Endothelial cell (in vitro differentiated cells): Measurements from ENCODE around the gene CFAP58. TPM values are rescaled to one million over a fixed set of nuclear protein-coding genes. Genes with fewer than 3 reads are reported as not detected.

Source experiments
- DNase-seq: peaks from one replicate; pipeline ENCODE4 v3.0.0; 2021; ENCODE audit warnings: low spot score
- H3K27ac Mint-ChIP-seq: one replicate; pipeline ENCODE4 v1.8.0; 2021; ENCODE audit warnings: mixed read lengths, inconsistent platforms; ENCODE audit not compliant: unreplicated experiment
- H3K27me3 Mint-ChIP-seq: one replicate; pipeline ENCODE4 v1.8.0; 2021; ENCODE audit warnings: mild to moderate bottlenecking, moderate library complexity, mixed read lengths, inconsistent platforms; ENCODE audit not compliant: unreplicated experiment
- H3K36me3 Mint-ChIP-seq: one replicate; pipeline ENCODE4 v1.8.0; 2021; ENCODE audit warnings: mild to moderate bottlenecking, low read depth, mixed read lengths, inconsistent platforms; ENCODE audit not compliant: unreplicated experiment
- H3K4me1 Mint-ChIP-seq: one replicate; pipeline ENCODE4 v1.8.0; 2021; ENCODE audit warnings: mild to moderate bottlenecking, mixed read lengths, inconsistent platforms; ENCODE audit not compliant: unreplicated experiment
- H3K4me3 Mint-ChIP-seq: one replicate; pipeline ENCODE4 v1.8.0; 2021; ENCODE audit warnings: mild to moderate bottlenecking, mixed read lengths, inconsistent platforms; ENCODE audit not compliant: unreplicated experiment
- H3K9me3 Mint-ChIP-seq: one replicate; pipeline ENCODE4 v1.8.0; 2021; ENCODE audit warnings: mixed read lengths, inconsistent platforms; ENCODE audit not compliant: unreplicated experiment
- CTCF ChIP-seq: fragments of 200-600 bp; sonication (generic); IDR thresholded peaks from one replicate; pipeline ENCODE4 v1.5.0; 2021; ENCODE audit warnings: antibody characterized with exemption; ENCODE audit not compliant: unreplicated experiment
- total RNA-seq: library from RNA; stranded (reverse); fragmentation: NEBNext Ultra II Directional; extraction: Animal tissue kit (Norgen Biotek cat#: 25700); gene quantifications from one replicate; pipeline ENCODE4 v1.2.1, GENCODE V29; 2021; ENCODE audit not compliant: unreplicated experiment

The CFAP58 gene
- total RNA-seq, 1 donor from 2014 or later = 0.28 TPM

- H3K4me3 Mint-ChIP-seq = no peak overlapping the region
- H3K9me3 Mint-ChIP-seq = no peaks in the 10 kb centered on the region
- H3K27me3 Mint-ChIP-seq = peaks cover 3% of the 10 kb centered on the region
- DNase-seq = no peak
- peaks cover 24% of the 10 kb centered on the region for H3K4me1 Mint-ChIP-seq
- TF ChIP-seq CTCF = no peak
- no peak overlapping the region for H3K27ac Mint-ChIP-seq
- H3K36me3 Mint-ChIP-seq = no peaks in the 10 kb centered on the region
Observed at GRCh38 chr10:104344219-104344618, 9.4 kb upstream of the CFAP58 start.

GRCh38 chr10:104345515-104345914, 8.1 kb upstream of the CFAP58 start:
- Mint-ChIP-seq H3K27ac (no peak overlapping the region), H3K4me1 (peaks cover 13% of the 10 kb centered on the region), H3K27me3 (peaks cover 2% of the 10 kb centered on the region), H3K4me3 (no peak overlapping the region), H3K36me3 (no peaks in the 10 kb centered on the region), H3K9me3 (no peaks in the 10 kb centered on the region)
- no peak for TF ChIP-seq CTCF
- no peak for DNase-seq

- H3K4me1 Mint-ChIP-seq = peaks cover 13% of the 10 kb centered on the region
- H3K9me3 Mint-ChIP-seq = no peaks in the 10 kb centered on the region
- H3K4me3 Mint-ChIP-seq = no peak overlapping the region
- H3K27me3 Mint-ChIP-seq = peaks cover 2% of the 10 kb centered on the region
- no peaks in the 10 kb centered on the region for H3K36me3 Mint-ChIP-seq
- no peak overlapping the region for H3K27ac Mint-ChIP-seq
- no peak for TF ChIP-seq CTCF
- DNase-seq = no peak
Observed at GRCh38 chr10:104345941-104346340, 7.7 kb upstream of the CFAP58 start.

- H3K27ac Mint-ChIP-seq = no peak overlapping the region
- TF ChIP-seq CTCF = no peak
- no peak for DNase-seq
Observed at GRCh38 chr10:104347295-104348045, 6.2 kb upstream of the CFAP58 start.

GRCh38 chr10:104348601-104349000, 5.0 kb upstream of the CFAP58 start:
- Mint-ChIP-seq H3K9me3 (no peaks in the 10 kb centered on the region), H3K27me3 (peaks cover 4% of the 10 kb centered on the region), H3K4me3 (no peak overlapping the region), H3K36me3 (no peaks in the 10 kb centered on the region), H3K27ac (no peak overlapping the region), H3K4me1 (peaks cover 9% of the 10 kb centered on the region)
- no peak for TF ChIP-seq CTCF
- no peak for DNase-seq

More at GRCh38 chr10:104347295-104348045, 6.2 kb upstream of the CFAP58 start:
- H3K4me1 Mint-ChIP-seq = peaks cover 15% of the 10 kb centered on the region
- no peaks in the 10 kb centered on the region for H3K36me3 Mint-ChIP-seq
- no peak overlapping the region for H3K4me3 Mint-ChIP-seq
- H3K9me3 Mint-ChIP-seq = no peaks in the 10 kb centered on the region
- peaks cover 2% of the 10 kb centered on the region for H3K27me3 Mint-ChIP-seq
